IPS DF 4.7 (cell line): ENCODE data around the gene PNMT.
A peak's percentile ranks its signal among the peaks of the same experiment; 100 is the strongest.
"Not testable (repeated sequence)": the region's sequence is repeated elsewhere in the genome, so short reads cannot be mapped to it uniquely, and the experiment has no call there.

Experiments
- DNase-seq: peaks from one replicate; pipeline ENCODE4 v3.0.0-alpha.2; 2013; ENCODE audit warnings: low spot score; ENCODE audit errors: extremely low read depth

PNMT gene

DNA sequence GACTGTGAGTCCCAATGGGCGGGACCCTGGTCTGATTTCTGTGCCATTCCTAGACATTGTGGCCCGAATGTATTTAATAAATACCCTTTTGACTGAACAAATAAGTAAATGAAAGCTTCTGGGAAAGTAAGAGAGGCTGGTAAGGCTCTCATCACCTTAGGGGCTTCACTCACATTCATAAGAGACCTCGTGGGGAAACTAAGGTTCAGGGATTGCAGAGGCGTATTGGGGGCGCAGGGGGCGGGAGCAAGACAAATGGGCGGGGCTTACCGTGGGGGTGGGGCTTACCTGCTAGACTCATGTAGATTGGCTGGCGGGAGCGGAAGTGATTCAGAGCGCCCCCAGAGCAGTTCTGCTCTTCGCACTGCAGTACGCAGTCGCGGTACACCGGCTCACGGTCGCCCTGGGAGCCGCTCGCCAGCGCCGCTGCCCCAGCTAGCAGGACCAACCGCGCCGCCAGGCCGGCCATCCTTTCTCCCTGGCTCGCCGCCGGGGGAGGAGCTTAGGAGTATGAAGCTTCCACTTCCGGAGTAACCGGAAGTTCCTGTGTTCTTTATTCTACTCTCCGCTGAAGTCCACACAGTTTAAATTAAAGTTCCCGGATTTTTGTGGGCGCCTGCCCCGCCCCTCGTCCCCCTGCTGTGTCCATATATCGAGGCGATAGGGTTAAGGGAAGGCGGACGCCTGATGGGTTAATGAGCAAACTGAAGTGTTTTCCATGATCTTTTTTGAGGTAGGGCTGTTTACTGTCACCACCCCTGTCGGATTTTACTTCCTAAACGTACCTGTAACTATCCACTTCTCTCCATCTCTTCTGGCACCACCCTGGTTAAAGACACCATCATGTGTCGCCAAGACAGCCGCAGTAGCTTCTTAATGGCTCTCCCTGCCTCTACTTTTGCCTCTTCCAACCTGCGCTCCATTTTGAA, 19.6 kb downstream of the PNMT start, which contains the start of gene PGAP3:
PGAP3 (minus strand) TSS at position 512 of the 929 bp plus-strand sequence; CDS start at position 469, 43 bp downstream.
- no peak for DNase-seq

- DNase-seq = no peak
Observed at GRCh38 chr17:39688475-39688835, 20.2 kb downstream of the PNMT start.

- DNase-seq = peak; percentile 90
Observed at GRCh38 chr17:39688945-39689344, 20.7 kb downstream of the PNMT start.

- no peak for DNase-seq
Observed at GRCh38 chr17:39694593-39694992, 26.3 kb downstream of the PNMT start.

DNA sequence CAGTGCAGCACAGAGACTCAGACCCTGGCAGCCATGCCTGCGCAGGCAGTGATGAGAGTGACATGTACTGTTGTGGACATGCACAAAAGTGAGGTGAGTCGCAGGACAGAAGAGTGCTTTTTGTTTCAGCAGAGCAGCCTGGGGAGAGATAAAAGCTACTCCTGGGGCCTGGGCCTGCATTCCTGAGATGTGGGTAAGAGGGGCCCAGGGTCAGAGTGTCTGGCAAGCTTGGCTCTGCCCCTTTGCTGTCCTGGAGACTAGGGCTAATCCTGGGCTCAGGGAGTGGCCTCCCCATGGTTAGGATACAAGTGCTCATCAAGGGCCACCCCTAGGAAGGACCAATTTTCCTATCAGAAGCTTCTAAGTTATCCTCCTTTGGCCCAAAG, 26.8 kb downstream of the PNMT start:
- DNase-seq = no peak

DNA sequence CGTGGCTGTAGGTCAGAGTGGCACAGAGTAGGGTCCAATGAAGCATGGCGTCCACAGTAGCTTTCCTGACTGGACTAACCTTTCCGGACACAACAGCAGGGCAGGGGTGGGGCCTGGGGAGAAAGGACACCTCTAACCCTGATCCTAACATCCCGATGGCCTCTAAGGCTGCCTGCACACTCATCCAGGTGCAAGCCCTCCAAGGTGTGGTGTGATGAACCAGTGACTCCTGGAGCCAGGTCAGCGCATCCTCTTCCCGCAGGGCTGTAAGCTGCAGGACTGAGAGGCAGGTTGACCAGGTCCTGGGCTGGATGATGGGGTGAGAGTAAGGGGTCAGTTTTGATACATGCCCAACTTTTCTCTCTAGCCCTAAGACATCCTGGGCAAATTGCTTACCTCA, 28.5 kb downstream of the PNMT start:
- no peak for DNase-seq

DNA sequence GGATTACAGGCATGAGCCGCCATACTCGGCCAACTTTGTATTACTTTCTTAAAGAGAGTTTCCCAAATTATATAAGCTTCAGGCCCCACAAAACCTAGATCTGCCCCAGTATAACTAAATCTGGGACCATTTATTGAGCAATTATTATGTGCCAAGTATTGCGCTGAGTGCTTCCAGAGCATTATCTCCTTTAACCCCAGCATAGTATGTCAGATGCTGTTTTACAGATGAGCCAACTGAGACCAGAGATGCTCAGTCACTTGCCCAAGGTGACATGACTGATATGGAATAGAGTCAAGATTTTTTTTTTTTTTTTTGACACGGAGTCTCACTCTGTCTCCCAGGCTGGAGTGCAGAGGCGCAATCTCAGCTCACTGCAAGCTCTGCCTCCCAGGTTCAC, 29.7 kb downstream of the PNMT start:
- DNase-seq = no peak

DNA sequence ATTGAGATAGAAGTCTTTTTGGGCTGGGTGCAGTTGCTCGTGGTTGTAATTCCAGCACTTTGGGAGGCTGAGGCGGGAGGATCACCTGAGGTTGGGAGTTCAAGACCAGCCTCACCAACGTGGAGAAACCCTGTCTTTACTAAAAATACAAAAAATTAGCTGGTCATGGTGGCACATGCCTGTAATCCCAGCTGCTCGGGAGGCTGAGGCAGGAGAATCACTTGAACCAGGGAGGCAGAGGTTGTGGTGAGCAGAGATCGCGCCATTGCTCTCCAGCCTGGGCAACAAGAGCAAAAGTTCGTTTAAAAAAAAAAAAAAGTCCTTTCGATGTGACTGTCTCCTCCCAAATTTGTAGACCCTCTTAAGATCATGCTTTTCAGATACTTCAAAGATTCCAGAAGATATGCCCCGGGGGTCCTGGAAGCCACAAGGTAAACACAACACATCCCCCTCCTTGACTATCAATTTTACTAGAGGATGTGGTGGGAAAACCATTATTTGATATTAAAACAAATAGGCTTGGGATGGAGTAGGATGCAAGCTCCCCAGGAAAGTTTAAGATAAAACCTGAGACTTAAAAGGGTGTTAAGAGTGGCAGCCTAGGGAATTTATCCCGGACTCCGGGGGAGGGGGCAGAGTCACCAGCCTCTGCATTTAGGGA, 31.0 kb downstream of the PNMT start:
- DNase-seq = not testable (repeated sequence)

DNA sequence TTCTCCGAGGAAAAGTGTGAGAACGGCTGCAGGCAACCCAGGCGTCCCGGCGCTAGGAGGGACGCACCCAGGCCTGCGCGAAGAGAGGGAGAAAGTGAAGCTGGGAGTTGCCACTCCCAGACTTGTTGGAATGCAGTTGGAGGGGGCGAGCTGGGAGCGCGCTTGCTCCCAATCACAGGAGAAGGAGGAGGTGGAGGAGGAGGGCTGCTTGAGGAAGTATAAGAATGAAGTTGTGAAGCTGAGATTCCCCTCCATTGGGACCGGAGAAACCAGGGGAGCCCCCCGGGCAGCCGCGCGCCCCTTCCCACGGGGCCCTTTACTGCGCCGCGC, 31.5 kb downstream of the PNMT start, which contains the start of gene ERBB2:
ERBB2 (plus strand) TSS at position 247 of the 330 bp plus-strand sequence. CDS start 175 bp downstream, outside the sequence.
- DNase-seq = no peak

DNA sequence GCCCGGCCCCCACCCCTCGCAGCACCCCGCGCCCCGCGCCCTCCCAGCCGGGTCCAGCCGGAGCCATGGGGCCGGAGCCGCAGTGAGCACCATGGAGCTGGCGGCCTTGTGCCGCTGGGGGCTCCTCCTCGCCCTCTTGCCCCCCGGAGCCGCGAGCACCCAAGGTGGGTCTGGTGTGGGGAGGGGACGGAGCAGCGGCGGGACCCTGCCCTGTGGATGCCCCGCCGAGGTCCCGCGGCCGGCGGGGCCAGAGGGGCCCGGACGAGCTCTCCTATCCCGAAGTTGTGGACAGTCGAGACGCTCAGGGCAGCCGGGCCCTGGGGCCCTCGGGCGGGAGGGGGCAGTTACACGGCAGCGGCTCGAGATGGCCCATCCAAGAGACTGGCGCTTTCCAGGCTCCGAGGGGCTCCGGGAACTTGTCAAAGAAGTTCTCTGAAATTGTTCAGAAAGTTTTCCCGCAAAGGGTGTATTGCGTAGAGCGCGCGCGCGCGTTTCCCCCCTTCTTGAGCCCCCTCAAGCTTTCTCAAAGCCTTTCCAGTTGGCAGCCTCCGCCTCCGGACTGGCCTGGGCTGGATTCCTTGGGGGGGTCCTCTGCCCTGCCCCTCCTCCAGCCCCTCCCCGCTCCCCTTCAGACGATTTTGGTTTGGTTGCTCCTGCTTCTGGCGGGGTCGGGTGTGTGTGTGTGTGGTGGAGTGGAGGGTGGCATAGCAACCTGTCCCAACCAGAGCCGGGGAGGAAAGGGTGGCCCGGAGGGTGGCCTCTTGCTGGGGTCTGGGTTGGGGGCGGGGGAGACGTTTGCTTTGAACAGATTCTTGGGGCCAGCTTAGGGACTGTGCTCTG, 32.1 kb downstream of the PNMT start:
- DNase-seq = no peak

DNA sequence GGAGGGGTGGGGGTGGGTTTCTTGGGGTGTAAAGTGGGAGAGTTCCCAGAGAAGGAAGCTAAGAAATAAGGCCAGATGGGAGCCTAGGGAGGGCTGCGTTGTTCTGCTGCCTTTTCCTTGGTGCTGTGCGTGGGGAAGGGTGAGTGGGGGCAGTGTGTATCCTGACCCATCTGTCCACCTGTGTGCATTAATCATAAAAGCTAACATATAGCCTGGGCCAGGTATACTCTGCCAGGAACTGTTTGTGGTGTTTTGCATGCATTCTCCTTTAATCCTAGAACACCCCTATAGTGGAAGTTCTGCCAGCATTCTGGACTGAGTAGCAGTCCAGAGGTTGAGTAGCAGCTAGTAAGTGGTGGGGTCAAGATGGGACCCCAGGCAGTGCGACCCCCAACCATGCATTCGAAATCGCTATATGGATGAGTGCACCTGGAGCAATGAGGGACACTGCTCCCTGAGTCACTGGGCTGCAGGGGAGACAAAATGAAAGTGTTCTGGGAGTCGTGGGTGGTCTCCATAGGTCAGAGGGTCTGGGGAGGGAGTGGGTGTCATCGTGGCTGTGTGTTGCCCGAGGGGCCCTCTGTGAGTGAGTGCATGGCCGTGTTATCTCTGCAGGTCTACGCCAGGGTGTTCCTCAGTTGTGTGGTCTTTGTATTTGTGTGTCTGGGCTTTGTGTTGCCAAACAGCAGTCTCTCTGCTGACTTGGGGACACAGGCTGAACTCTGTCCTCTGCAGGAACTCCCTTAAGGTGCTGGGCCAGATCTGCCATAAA, 32.9 kb downstream of the PNMT start:
- no peak for DNase-seq

DNA sequence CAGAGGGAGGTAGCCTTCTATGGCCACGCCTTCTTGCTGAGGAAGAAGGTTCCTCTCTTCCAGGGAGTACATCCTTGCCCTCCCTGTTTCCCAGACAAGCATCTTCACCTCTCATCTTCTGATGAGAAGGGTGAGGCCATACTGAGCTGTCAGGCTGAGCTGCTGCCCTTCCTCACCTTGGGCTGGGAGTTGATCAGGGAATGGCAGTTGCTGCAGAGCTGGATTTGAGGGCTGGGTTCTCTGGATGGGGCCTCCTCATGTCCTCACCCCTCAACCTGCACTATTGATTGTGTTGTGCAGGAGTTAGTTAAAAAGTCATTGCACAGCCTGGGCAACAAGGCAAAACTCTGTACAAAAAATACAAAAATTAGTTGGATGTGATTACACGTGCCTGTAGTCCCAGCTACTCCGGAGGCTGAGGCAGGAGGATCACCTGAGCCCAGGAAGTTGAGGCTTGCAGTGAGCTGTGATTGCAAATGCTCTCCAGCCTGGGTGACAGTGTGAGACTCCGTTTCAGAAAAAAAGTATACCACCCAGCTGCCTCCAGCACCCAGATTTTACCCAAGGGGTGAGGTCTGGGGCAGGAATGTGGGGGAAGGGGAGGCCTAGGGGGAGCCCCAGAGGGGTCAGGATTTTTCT, 33.6 kb downstream of the PNMT start:
- no peak for DNase-seq

DNA sequence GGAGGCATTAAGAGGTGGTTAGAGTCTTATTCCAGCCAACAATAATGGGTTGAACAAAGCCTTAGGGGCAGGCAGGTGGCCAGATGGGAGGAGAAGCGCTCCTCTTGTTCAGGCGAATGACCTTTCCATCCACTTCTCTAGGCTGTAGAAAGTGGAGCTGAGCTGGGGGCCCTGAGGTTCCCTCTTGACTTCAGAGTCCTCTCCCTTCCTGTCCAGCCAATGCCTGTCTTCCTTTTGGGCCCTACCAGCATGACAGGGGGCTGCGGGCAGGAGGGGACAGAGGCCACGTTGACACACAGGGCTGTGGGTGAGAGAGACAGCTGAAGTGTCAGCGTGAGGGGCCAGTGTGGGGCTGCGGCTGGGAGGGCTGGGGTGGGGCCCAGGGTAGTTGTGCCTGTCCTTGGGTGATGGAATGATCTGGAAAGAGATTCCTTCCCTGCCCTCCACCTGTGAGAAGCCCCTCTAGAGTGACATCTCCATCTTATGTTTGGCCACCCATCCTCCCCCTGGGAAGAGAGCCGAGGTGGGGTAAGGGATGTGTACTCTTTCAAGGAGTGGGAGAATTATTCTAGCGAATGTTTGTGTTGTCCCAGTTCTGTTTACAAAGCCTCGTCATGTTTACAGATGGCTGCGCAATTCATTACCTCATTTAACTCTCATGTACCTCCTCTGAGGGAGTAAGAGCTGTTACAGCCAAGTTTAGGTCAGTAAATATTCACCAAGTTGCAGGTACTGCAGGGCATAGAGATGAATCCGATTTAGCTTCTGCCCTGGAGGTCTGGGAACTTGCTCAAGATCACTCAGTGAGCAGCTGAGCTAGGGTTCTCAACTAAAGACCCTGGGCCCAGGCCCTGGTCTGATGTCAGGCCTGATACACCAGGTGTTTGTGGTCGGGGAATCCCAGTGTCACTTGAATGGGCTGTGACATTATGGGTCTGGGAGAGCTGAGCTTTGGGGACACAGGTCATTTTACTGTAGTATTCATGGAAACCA, 34.9 kb downstream of the PNMT start:
- DNase-seq = no peak

DNA sequence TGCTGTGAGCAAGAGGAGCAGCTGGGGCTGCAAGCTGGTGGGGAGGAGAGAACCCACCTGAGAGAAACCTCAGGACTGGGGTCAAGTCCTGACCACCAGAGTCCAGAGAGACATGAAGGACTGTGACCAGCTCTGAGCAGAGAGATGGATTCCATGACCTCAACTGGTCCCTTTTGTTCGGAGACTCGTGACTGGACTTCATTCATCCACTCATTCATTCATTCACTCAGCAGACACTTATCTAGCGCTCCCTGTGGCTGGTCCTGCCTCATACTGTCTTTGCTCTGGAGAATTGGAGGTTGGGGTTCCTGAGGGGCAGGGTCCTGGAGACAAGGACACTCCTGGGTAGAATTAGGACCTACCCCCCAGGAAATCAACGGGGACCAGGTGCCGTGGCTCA, 35.7 kb downstream of the PNMT start:
- DNase-seq = no peak

DNA sequence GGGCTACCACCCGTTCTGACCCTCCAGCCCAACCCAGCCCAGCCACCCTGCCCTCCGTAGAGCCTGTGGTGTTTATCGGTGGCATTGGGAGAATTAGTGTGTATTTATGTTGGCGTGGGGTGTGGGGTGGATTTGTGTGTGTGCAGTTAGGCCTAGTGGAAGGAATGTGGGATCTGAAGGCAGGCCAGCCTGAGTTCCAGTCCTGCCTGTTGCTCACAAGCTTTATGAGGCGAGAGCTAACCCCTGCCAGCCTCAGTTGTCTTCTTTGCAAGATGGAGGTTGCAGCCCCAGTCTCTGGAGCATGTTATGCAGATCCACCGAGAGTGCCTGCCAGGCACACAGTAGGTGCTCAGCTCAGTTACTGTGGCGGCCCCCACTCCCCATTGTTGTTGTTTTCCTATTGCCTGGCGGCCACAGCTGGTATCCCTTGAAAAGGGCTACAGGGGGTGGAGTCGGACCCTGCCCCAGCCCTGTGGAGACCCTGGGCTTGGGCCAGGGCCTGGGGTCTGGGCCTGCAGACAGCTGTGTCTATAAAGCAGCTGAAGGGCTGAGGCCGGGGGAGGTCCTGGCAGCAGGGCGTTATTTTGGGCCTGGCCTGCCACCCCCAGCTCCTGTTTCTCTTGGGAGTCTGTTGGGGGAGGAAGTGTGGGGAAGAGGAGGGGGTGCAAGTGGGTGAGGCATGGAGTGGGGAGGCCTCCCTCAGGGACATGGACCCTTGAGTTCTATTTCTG, 36.7 kb downstream of the PNMT start:
- DNase-seq = no peak

- DNase-seq = no peak
Observed at GRCh38 chr17:39705786-39706348, 37.6 kb downstream of the PNMT start.

DNA sequence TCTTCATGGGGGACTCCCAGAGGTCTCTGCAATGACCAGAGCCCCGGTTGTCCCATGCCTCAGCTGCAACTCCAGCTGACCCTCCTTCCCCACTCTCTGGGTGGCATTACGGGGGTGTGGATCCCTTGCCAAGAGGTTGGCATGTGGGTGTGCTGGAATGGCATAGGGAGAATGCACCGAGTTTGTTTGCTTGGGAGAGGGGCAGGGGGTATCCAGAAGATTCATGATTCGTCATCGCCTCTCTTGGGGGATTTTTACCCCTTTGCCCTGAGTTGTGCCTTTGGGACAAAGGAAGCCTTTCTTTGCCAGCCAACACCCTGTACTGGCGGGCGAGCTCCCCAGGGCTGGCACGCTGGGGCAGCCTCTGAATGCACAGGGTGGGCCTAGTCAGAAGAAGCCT, 38.1 kb downstream of the PNMT start:
- no peak for DNase-seq

DNA sequence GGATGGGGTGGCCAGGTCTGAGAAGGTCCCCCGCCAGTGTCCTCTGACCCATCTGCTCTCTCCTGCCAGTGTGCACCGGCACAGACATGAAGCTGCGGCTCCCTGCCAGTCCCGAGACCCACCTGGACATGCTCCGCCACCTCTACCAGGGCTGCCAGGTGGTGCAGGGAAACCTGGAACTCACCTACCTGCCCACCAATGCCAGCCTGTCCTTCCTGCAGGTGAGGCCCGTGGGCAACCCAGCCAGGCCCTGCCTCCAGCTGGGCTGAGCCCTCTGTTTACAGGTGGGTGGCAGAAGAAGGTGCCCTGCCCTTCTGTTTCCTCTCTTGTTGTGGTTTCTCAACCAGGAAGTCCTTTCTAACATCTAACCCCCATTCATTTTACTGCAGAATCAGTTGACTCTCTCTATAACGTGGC, 38.7 kb downstream of the PNMT start:
- no peak for DNase-seq
